Measurements from ENCODE around the gene CASZ1. TPM values are rescaled to one million over a fixed set of nuclear protein-coding genes. Genes with fewer than 3 reads are reported as not detected.

The CASZ1 gene
- total RNA-seq, 4 donors from 2014 or later, result 21.9 to 60.2 (median 29.6) TPM

- Histone ChIP-seq H3K36me3 (no peaks in the 10 kb centered on the region), H3K4me1 (peaks cover 17 to 53% (median 25%) of the 10 kb centered on the region in 4 donors), H3K9me3 (no peaks in the 10 kb centered on the region), H3K27me3 (peaks cover 0 to 41% (median 0%) of the 10 kb centered on the region in 4 donors), H3K4me3 (no peak overlapping the region), H3K27ac (replicated peaks in 1 of 4) (no peak overlapping the region)
- intact Hi-C loops (cut with DNase I), result no loop called here
- no peak for TF ChIP-seq EP300 (IDR thresholded peaks at IDR 0.05)
- TF ChIP-seq POLR2AphosphoS5 (IDR thresholded peaks at IDR 0.05), result no peak
- no peak for TF ChIP-seq CTCF (IDR thresholded peaks at IDR 0.05)
- no peak for TF ChIP-seq POLR2A (IDR thresholded peaks at IDR 0.05; ENCODE audit: low read depth)
- no peak for DNase-seq (ENCODE audit: extremely low spot score)
- WGBS, result 89% methylated on average over 29 of the region's 30 CpGs
Observed at GRCh38 chr1:10785728-10786638, 10.5 kb downstream of the CASZ1 start.

- no peak overlapping the region for H3K4me3 ChIP-seq
- H3K27me3 ChIP-seq, result peaks cover 0 to 40% (median 0%) of the 10 kb centered on the region in 4 donors
- intact Hi-C loops (cut with DNase I), result no loop called here
- WGBS, result 56% methylated on average over 11 of the region's 11 CpGs
- no peaks in the 10 kb centered on the region for H3K9me3 ChIP-seq
- H3K36me3 ChIP-seq, result no peaks in the 10 kb centered on the region
- H3K4me1 ChIP-seq, result peaks cover 15 to 55% (median 23%) of the 10 kb centered on the region in 4 donors
- no peak overlapping the region for H3K27ac ChIP-seq (replicated peaks in 1 of 4)
- TF ChIP-seq CTCF (IDR thresholded peaks at IDR 0.05) (no peak), POLR2AphosphoS5 (IDR thresholded peaks at IDR 0.05) (no peak), EP300 (IDR thresholded peaks at IDR 0.05) (no peak), POLR2A (IDR thresholded peaks at IDR 0.05; ENCODE audit: low read depth) (no peak)
- DNase-seq (ENCODE audit: extremely low spot score), result no peak
Observed at GRCh38 chr1:10784998-10785727, 11.3 kb downstream of the CASZ1 start.

GRCh38 chr1:10782491-10783244 is 13.8 kb downstream of the CASZ1 start:
- Histone ChIP-seq H3K36me3 (no peaks in the 10 kb centered on the region), H3K4me3 (no peak overlapping the region), H3K4me1 (peaks cover 1 to 49% (median 13%) of the 10 kb centered on the region in 4 donors), H3K27ac (replicated peaks in 1 of 4) (no peak overlapping the region), H3K9me3 (no peaks in the 10 kb centered on the region), H3K27me3 (peaks cover 0 to 24% (median 0%) of the 10 kb centered on the region in 4 donors)
- TF ChIP-seq POLR2A (IDR thresholded peaks at IDR 0.05; ENCODE audit: low read depth), result no peak
- TF ChIP-seq CTCF (IDR thresholded peaks at IDR 0.05), result no peak
- TF ChIP-seq POLR2AphosphoS5 (IDR thresholded peaks at IDR 0.05), result no peak
- TF ChIP-seq EP300 (IDR thresholded peaks at IDR 0.05), result no peak
- 75% methylated on average over 24 of the region's 24 CpGs for WGBS
- DNase-seq (ENCODE audit: extremely low spot score), result no peak
- intact Hi-C loops (cut with DNase I), result no loop called here

GRCh38 chr1:10781137-10781536 is 15.3 kb downstream of the CASZ1 start:
- no peak for DNase-seq (ENCODE audit: extremely low spot score)
- Histone ChIP-seq H3K4me3 (no peak overlapping the region), H3K27me3 (peaks cover 0 to 14% (median 0%) of the 10 kb centered on the region in 4 donors), H3K27ac (replicated peaks in 1 of 4) (no peak overlapping the region), H3K4me1 (peaks cover 0 to 41% (median 12%) of the 10 kb centered on the region in 4 donors), H3K9me3 (no peaks in the 10 kb centered on the region), H3K36me3 (no peaks in the 10 kb centered on the region)
- 75% methylated on average over 5 of the region's 8 CpGs for WGBS
- intact Hi-C loops (cut with DNase I), result no loop called here
- TF ChIP-seq CTCF (IDR thresholded peaks at IDR 0.05) (no peak), POLR2AphosphoS5 (IDR thresholded peaks at IDR 0.05) (no peak), EP300 (IDR thresholded peaks at IDR 0.05) (no peak), POLR2A (IDR thresholded peaks at IDR 0.05; ENCODE audit: low read depth) (no peak)
